Gastroesophageal sphincter (tissue), 4 donors: Measurements from ENCODE around the gene TTC32. TPM values are rescaled to one million over a fixed set of nuclear protein-coding genes. Genes with fewer than 3 reads are reported as not detected.

Experiments
- ATAC-seq: fragments of 150-250 bp; one replicate; pipeline ENCODE4 v1.9.1; 2016; ENCODE audit warnings: mild to moderate bottlenecking, moderate library complexity
- H3K27ac ChIP-seq, 4 donors: fragments of 200-600 bp; sonication (generic) in 3 of 4; 1 replicate in 3 of 4; 2 replicates in 1 of 4; pipeline ENCODE4 v1.5.1; 2016 to 2019
- H3K27me3 ChIP-seq: fragments of 200-600 bp; sonication (generic); one replicate; pipeline ENCODE4 v1.5.1; 2019
- H3K36me3 ChIP-seq, 2 donors: fragments of 200-600 bp; sonication (generic); one replicate each; pipeline ENCODE4 v1.5.1; 2019; ENCODE audit warnings: control low read depth in 1 of 2
- H3K4me1 ChIP-seq, 3 donors: fragments of 200-600 bp; sonication (generic); 1 replicate in 2 of 3; 2 replicates in 1 of 3; pipeline ENCODE4 v1.5.1; 2016 to 2019; ENCODE audit warnings: control low read depth in 2 of 3
- H3K4me3 ChIP-seq, 2 donors: fragments of 200-600 bp; sonication (generic); one replicate each; pipeline ENCODE4 v1.5.1; 2019; ENCODE audit warnings: mild to moderate bottlenecking in 1 of 2, moderate library complexity in 1 of 2
- H3K9me3 ChIP-seq, 3 donors: fragments of 200-600 bp; sonication (generic); one replicate each; pipeline ENCODE4 v1.5.1; 2017 to 2019; ENCODE audit warnings: control low read depth in 2 of 3
- CTCF ChIP-seq, 4 experiments: fragments of 200-600 bp in 2 of 4; fragments of 450-650 bp in 2 of 4; sonication (generic) in 1 of 4; IDR thresholded peaks; one replicate each; pipeline ENCODE4 v1.5.1; 2017 to 2019; ENCODE audit warnings: antibody characterized with exemption in 4 of 4, mild to moderate bottlenecking in 2 of 4, moderate library complexity in 2 of 4
- EP300 ChIP-seq: sonication (generic); formaldehyde crosslinking; IDR thresholded peaks from one replicate; pipeline ENCODE4 v1.6.1; 2017; ENCODE audit warnings: antibody characterized with exemption, mild to moderate bottlenecking
- POLR2A ChIP-seq, 2 donors: fragments of 450-650 bp; IDR thresholded peaks; one replicate each; pipeline ENCODE4 v1.6.1; 2017; ENCODE audit warnings: antibody characterized with exemption in 2 of 2, mild to moderate bottlenecking in 2 of 2, moderate library complexity in 1 of 2
- POLR2AphosphoS5 ChIP-seq: sonication (generic); formaldehyde crosslinking; IDR thresholded peaks from one replicate; pipeline ENCODE4 v1.6.1; 2017; ENCODE audit warnings: antibody characterized with exemption
- WGBS, 2 donors: methylation state at CpG; one replicate each; pipeline ENCODE4 v1.1.5; 2018; ENCODE audit warnings: low coverage in 1 of 2; 5-methylcytosine and 5-hydroxymethylcytosine counted together
- total RNA-seq, 4 donors: library from RNA; depleted of rRNA; stranded (reverse); fragments of >200 nt; gene quantifications; one replicate each; pipeline ENCODE4 v1.1.0, GENCODE V29; 2016

Gene TTC32
- total RNA-seq, 4 donors from 2014 or later: 17.1 to 37.5 (median 17.9) TPM

GRCh38 chr2:19914266-19914975 is 12.6 kb upstream of the TTC32 start:
- ATAC-seq: no peak
- Histone ChIP-seq H3K27ac (no peak overlapping the region), H3K27me3 (no peaks in the 10 kb centered on the region), H3K4me1 (no peaks in the 10 kb centered on the region), H3K36me3 (peaks cover 3 to 25% of the 10 kb centered on the region in 2 donors), H3K4me3 (no peak overlapping the region), H3K9me3 (no peaks in the 10 kb centered on the region)
- WGBS, 2 donors: 73 to 86% methylated on average over 1 of the region's 1 CpG
- TF ChIP-seq CTCF (IDR thresholded peaks at IDR 0.05): no peak
- no peak for TF ChIP-seq POLR2AphosphoS5
- TF ChIP-seq POLR2A (IDR thresholded peaks at IDR 0.05): no peak
- no peak for TF ChIP-seq EP300

- no peak overlapping the region for H3K27ac ChIP-seq
- no peaks in the 10 kb centered on the region for H3K4me1 ChIP-seq
- no peak overlapping the region for H3K4me3 ChIP-seq
- no peak for TF ChIP-seq EP300
- no peak for TF ChIP-seq POLR2A (IDR thresholded peaks at IDR 0.05)
- no peak for TF ChIP-seq CTCF (IDR thresholded peaks at IDR 0.05)
- TF ChIP-seq POLR2AphosphoS5: no peak
- WGBS, 2 donors: 87 to 90% methylated on average over 7 to 9 of the region's 9 CpGs
- H3K9me3 ChIP-seq: no peaks in the 10 kb centered on the region
- peaks cover 3 to 23% of the 10 kb centered on the region in 2 donors for H3K36me3 ChIP-seq
- no peaks in the 10 kb centered on the region for H3K27me3 ChIP-seq
- ATAC-seq: no peak
Measured at GRCh38 chr2:19911808-19912509, 10.2 kb upstream of the TTC32 start.

GRCh38 chr2:19902216-19902740 is 495 bp upstream of the TTC32 start:
- Histone ChIP-seq H3K4me1 (peaks cover 12 to 43% (median 22%) of the 10 kb centered on the region in 3 donors), H3K27me3 (no peaks in the 10 kb centered on the region), H3K27ac (peak overlapping the region; percentile 76 to 96 (median 95)), H3K36me3 (no peaks in the 10 kb centered on the region), H3K4me3 (peak overlapping the region; percentile 79 to 83), H3K9me3 (no peaks in the 10 kb centered on the region)
- ATAC-seq: no peak
- TF ChIP-seq EP300 (no peak), POLR2AphosphoS5 (no peak), CTCF (IDR thresholded peaks at IDR 0.05) (no peak), POLR2A (IDR thresholded peaks at IDR 0.05) (no peak)
- 0 to 2% methylated on average over 11 to 20 of the region's 21 CpGs for WGBS, 2 donors

GRCh38 chr2:19900931-19901441 is 797 bp downstream of the TTC32 start:
- peak; percentile 16 for ATAC-seq

More at GRCh38 chr2:19900931-19901441, 797 bp downstream of the TTC32 start:
- no peaks in the 10 kb centered on the region for H3K27me3 ChIP-seq
- peaks cover 15 to 53% (median 22%) of the 10 kb centered on the region in 3 donors for H3K4me1 ChIP-seq
- TF ChIP-seq POLR2AphosphoS5 (no peak), EP300 (no peak), CTCF (IDR thresholded peaks at IDR 0.05) (no peak), POLR2A (IDR thresholded peaks at IDR 0.05) (no peak)
- H3K9me3 ChIP-seq: no peaks in the 10 kb centered on the region
- H3K36me3 ChIP-seq: no peaks in the 10 kb centered on the region
- 0 to 1% methylated on average over 10 to 12 of the region's 26 CpGs for WGBS, 2 donors
- peak overlapping the region; percentile 76 to 96 (median 95) for H3K27ac ChIP-seq
- peak overlapping the region; percentile 79 to 83 for H3K4me3 ChIP-seq
